Spleen (tissue), 11 donors: ENCODE results near the gene PEAR1. TPM values are rescaled to one million over a fixed set of nuclear protein-coding genes. Genes with fewer than 3 reads are reported as not detected.

Experiments
- DNase-seq: peaks from one replicate; pipeline ENCODE4 v3.0.0-alpha.2; 2020
- H3K27ac ChIP-seq, 8 donors: fragments of 200-600 bp; sonication (generic) in 7 of 8; 1 replicate in 4 of 8; 2 replicates in 4 of 8; pipeline versions ENCODE4 v1.5.0 to v1.8.0; 2016 to 2021; ENCODE audit warnings: inconsistent platforms in 4 of 8, mild to moderate bottlenecking in 4 of 8, moderate library complexity in 1 of 8
- H3K27me3 ChIP-seq, 7 donors: fragments of 200-600 bp; sonication (generic) in 6 of 7; replicated peaks in 1 of 7; 1 replicate in 4 of 7; 2 replicates in 3 of 7; pipeline versions ENCODE4 v1.5.0 to v1.8.0; 2016 to 2021; ENCODE audit warnings: inconsistent platforms in 3 of 7, mild to moderate bottlenecking in 1 of 7
- H3K36me3 ChIP-seq, 6 donors: fragments of 200-600 bp; sonication (generic) in 5 of 6; 1 replicate in 4 of 6; 2 replicates in 2 of 6; pipeline versions ENCODE4 v1.5.0 to v1.8.0; 2016 to 2021; ENCODE audit warnings: inconsistent platforms in 2 of 6
- H3K4me1 ChIP-seq, 6 donors: fragments of 200-600 bp; sonication (generic) in 5 of 6; 1 replicate in 3 of 6; 2 replicates in 3 of 6; pipeline versions ENCODE4 v1.5.0 to v1.8.0; 2016 to 2021; ENCODE audit warnings: inconsistent platforms in 3 of 6
- H3K4me3 ChIP-seq, 8 donors: fragments of 200-600 bp; sonication (generic) in 7 of 8; 1 replicate in 4 of 8; 2 replicates in 4 of 8; pipeline versions ENCODE4 v1.5.0 to v1.8.0; 2016 to 2021; ENCODE audit warnings: inconsistent platforms in 4 of 8, mild to moderate bottlenecking in 4 of 8, moderate library complexity in 2 of 8
- H3K9me3 ChIP-seq, 8 donors: fragments of 200-600 bp; sonication (generic) in 7 of 8; 1 replicate in 4 of 8; 2 replicates in 4 of 8; pipeline versions ENCODE4 v1.5.0 to v1.8.0; 2016 to 2021; ENCODE audit warnings: inconsistent platforms in 4 of 8
- CTCF ChIP-seq, 11 experiments: fragments of 200-600 bp in 7 of 11; fragments of 450-650 bp in 4 of 11; sonication (generic) in 4 of 11; IDR thresholded peaks in 8 of 11; conservative IDR thresholded peaks in 3 of 11; 1 replicate in 7 of 11; 2 replicates in 4 of 11; pipeline versions ENCODE4 v1.4.0 to v1.8.0; 2016 to 2021; ENCODE audit warnings: antibody characterized with exemption in 11 of 11, inconsistent platforms in 4 of 11, mild to moderate bottlenecking in 1 of 11
- POLR2A ChIP-seq, 3 donors: fragments of 450-650 bp; IDR thresholded peaks; one replicate each; pipeline ENCODE4 v1.5.1; 2017; ENCODE audit warnings: antibody characterized with exemption in 3 of 3, mild to moderate bottlenecking in 1 of 3
- POLR2AphosphoS5 ChIP-seq, 3 donors: sonication (generic); formaldehyde crosslinking; IDR thresholded peaks; one replicate each; pipeline ENCODE4 v1.5.1; 2017; ENCODE audit warnings: antibody characterized with exemption in 3 of 3
- WGBS, 5 donors: extraction: QIAGEN DNeasy Blood & Tissue Kit in 3 of 5; methylation state at CpG; one replicate each; pipeline versions ENCODE4 v1.1.5 to v1.1.7; 2013 to 2018; 5-methylcytosine and 5-hydroxymethylcytosine counted together
- intact Hi-C: fragments of 100-400 bp; cut with DNase I; formaldehyde crosslinking; loops from one replicate; pipeline ENCODE4 v1.15.0; 2023; ENCODE audit warnings: low total_unique reads
- polyA plus RNA-seq, 3 donors: library from polyadenylated mRNA; stranded (reverse); fragments of 200-250 nt; gene quantifications; one replicate each; pipeline ENCODE4 v1.2.1, GENCODE V29; 2013
- total RNA-seq, 7 donors: library from RNA; depleted of rRNA in 3 of 7; stranded (reverse); fragments of >200 nt in 3 of 7; fragmentation: NEBNext Ultra II Directional in 4 of 7; extraction: Animal tissue kit (Norgen Biotek cat#: 25700) in 4 of 7; gene quantifications; one replicate each; pipeline versions ENCODE4 v1.1.0 to v1.2.1, GENCODE V29; 2016 to 2021
- donor health status: healthy with polysubstance abuse.
- donor health status: DM: no; HTN: no; CAD: no; lungs with moderate emphysema.
- donor health status: DM: no; HTN: no; CAD: no.
- donor health status: Bipolar disorder and iron deficiency.
- donor health status: healthy.
- donor health status: DM: no; HTN: no; CAD: no.
- donor health status: DM: yes; HTN: yes; CAD: no.

Gene PEAR1
- total and polyA plus RNA-seq, 10 donors = 1.4 to 28.3 (median 20.2) TPM

- Histone ChIP-seq H3K9me3 (peaks cover 0 to 3% (median 0%) of the 10 kb centered on the region in 8 donors), H3K27me3 (peaks cover 8 to 96% (median 76%) of the 10 kb centered on the region in 7 donors), H3K36me3 (no peaks in the 10 kb centered on the region), H3K4me1 (peaks cover 8 to 54% (median 30%) of the 10 kb centered on the region in 6 donors), H3K27ac (no peak overlapping the region), H3K4me3 (peak overlapping the region in 1 of 8 donors; percentile 44)
- 16 to 19% (median 19%) methylated on average over 11 of the region's 11 CpGs for WGBS, 5 donors
- TF ChIP-seq CTCF (IDR thresholded peaks at IDR 0.05 in 8 of 11, conservative IDR thresholded peaks at IDR 0.05 in 3 of 11) = no peak
- TF ChIP-seq POLR2A (IDR thresholded peaks at IDR 0.05) = no peak
- no peak for TF ChIP-seq POLR2AphosphoS5 (IDR thresholded peaks at IDR 0.05)
- intact Hi-C loops = no loop called here
- no peak for DNase-seq
Observed at GRCh38 chr1:156922986-156923669, 29.6 kb downstream of the PEAR1 start.

GRCh38 chr1:156923670-156924477, 30.4 kb downstream of the PEAR1 start:
- no peak for TF ChIP-seq POLR2AphosphoS5 (IDR thresholded peaks at IDR 0.05)
- peak overlapping the region in 2 of 8 donors; percentile 14 to 44 for H3K4me3 ChIP-seq
- no peaks in the 10 kb centered on the region for H3K36me3 ChIP-seq
- peaks cover 8 to 100% (median 76%) of the 10 kb centered on the region in 7 donors for H3K27me3 ChIP-seq
- H3K9me3 ChIP-seq = no peaks in the 10 kb centered on the region
- no peak for DNase-seq
- no peak overlapping the region for H3K27ac ChIP-seq
- peaks cover 8 to 55% (median 30%) of the 10 kb centered on the region in 6 donors for H3K4me1 ChIP-seq
- intact Hi-C loops = no loop called here
- WGBS, 5 donors = 2 to 7% (median 4%) methylated on average over 39 to 64 of the region's 64 CpGs

DNA sequence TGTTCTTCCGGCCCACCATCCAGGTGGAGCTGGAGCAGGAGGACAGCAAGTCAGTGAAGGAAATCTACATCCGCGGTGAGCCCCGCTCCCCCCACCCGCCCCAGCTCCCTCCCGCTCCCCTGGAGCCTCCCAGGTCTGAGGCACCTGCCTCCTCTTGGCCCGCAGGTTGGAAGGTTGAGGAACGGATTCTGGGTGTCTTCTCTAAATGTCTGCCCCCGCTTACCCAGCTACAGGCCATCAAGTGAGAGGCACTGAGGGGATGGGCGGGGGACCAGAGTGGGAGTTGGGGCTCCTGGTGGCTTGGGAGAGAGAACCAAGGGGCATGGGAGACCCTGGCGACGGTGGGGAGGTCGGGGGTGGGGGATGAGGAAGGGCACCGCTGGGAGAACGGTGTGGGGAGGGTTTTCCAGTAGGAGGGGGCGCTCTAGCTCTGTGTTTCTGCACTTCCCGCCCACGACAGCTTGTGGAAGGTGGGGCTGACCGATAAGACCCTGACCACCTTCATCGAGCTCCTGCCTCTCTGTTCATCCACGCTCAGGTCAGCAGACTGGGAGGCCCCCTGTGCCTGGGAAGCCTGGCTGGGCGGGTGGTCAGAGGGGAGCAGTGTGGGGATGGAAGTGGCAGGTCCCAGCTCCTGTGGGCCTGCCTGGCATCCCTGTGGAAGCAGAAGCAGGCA, 31.1 kb downstream of the PEAR1 start:
- H3K4me1 ChIP-seq = peaks cover 8 to 55% (median 30%) of the 10 kb centered on the region in 6 donors
- intact Hi-C loops = no loop called here
- no peak overlapping the region for H3K27ac ChIP-seq
- no peak for TF ChIP-seq POLR2AphosphoS5 (IDR thresholded peaks at IDR 0.05)
- no peak for TF ChIP-seq CTCF (IDR thresholded peaks at IDR 0.05 in 8 of 11, conservative IDR thresholded peaks at IDR 0.05 in 3 of 11)
- TF ChIP-seq POLR2A (IDR thresholded peaks at IDR 0.05) = no peak
- H3K4me3 ChIP-seq = peak overlapping the region in 1 of 8 donors; percentile 44
- H3K27me3 ChIP-seq = peaks cover 8 to 100% (median 76%) of the 10 kb centered on the region in 7 donors
- H3K9me3 ChIP-seq = no peaks in the 10 kb centered on the region
- DNase-seq = no peak
- WGBS, 5 donors = 41 to 54% (median 44%) methylated on average over 17 to 22 of the region's 22 CpGs
- H3K36me3 ChIP-seq = no peaks in the 10 kb centered on the region

DNA sequence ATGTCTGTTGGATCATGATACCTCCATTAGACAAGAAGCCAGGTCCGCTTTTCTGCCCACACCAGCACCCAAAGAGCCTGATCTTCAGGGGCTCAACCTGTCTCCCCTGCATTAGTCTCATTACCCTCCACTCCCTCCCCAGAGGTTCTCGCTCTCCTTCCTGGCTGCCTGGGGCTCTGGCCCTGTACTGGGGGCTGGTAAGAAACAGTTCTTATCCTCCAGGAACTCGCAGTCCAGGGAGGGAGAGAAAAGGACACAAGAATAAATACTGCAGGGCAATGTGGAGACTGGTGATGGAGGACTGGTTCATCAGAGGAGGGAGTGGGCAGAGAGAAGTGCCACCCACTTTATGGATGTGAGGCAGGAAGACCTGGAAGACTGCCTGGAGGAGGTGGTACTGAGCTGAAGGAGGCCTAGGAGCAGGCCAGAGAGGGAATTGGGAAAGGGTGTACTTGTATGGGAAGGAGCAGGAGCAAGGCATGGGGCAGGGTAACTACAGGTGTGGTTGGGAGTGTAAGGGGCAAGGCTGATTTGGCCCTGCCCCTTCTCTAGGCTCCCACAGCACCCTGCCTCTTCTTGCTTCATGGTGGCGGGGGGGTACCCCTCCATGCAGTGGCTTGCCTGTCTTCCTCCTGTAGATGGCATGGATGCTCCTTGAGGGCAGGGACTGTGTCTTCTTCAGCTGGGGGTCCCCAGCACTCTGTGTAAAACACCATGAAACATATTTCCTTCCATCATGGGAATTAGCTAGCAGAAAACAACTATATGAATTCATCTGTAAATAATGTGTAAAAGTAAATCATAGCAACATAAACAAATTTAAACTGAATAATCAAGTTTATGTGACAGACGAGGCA, 31.9 kb downstream of the PEAR1 start:
- Histone ChIP-seq H3K27ac (no peak overlapping the region), H3K9me3 (no peaks in the 10 kb centered on the region), H3K4me3 (no peak overlapping the region), H3K27me3 (peaks cover 5 to 100% (median 72%) of the 10 kb centered on the region in 7 donors), H3K4me1 (peaks cover 8 to 47% (median 27%) of the 10 kb centered on the region in 6 donors), H3K36me3 (no peaks in the 10 kb centered on the region)
- no peak for DNase-seq
- no peak for TF ChIP-seq POLR2A (IDR thresholded peaks at IDR 0.05)
- no peak for TF ChIP-seq CTCF (IDR thresholded peaks at IDR 0.05 in 8 of 11, conservative IDR thresholded peaks at IDR 0.05 in 3 of 11)
- no peak for TF ChIP-seq POLR2AphosphoS5 (IDR thresholded peaks at IDR 0.05)
- 80 to 88% (median 85%) methylated on average over 5 of the region's 5 CpGs for WGBS, 5 donors
- intact Hi-C loops = no loop called here
